SIG-M5 treated with dmso at 0.1 percent for 504 hours (cell line): ENCODE measurements around the gene COL6A3.

Source experiments
- DNase-seq: peaks from one replicate; lab custom pipeline; 2025; ENCODE audit not compliant: unreplicated experiment; lab: John Stamatoyannopoulos, UW

Gene COL6A3

DNA sequence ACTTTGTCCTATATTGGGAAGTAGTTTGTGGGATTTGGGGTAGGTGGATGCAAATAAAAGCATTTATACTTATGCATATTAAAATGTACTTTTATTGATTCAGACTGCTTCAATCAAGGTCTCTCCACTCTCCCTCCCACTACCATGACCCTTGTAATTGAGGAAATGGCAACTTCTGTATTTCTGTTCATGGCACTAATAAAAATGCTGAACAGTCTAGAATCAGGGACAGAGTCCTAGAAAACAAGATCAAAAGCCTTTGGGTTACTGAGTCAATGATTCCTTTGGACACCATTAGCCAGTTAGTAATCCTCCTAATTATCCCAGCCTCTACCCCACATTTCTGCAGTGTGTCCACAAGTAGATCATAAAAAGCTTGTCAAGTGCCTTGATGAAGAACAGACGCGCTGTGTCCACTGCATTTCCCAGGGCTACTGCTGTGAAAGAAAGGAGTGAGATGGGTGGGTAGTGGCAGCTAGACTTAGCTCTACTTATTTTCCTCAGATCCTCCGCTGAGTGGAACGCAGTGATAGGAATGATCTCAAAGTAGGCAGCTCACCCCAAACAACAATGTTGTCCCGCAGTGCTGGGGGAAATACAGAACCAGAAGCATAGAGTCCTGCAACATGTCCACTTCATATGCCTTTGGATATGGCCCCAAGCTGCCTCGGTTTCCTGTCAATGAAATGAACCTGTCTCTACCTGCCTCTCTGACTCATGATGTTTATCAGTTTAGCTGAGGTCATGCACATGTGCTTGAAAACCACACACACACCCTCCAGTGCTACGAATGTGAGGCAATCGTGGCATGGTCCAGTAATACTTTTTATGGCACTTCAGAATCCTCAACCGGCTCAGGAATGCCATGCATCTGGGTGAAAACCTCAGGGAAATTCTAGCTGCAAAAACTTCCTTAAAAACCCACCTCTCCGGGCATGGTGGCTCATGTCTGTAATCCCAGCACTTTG lies 115.5 kb downstream of the COL6A3 start:
- DNase-seq = no peak

DNA sequence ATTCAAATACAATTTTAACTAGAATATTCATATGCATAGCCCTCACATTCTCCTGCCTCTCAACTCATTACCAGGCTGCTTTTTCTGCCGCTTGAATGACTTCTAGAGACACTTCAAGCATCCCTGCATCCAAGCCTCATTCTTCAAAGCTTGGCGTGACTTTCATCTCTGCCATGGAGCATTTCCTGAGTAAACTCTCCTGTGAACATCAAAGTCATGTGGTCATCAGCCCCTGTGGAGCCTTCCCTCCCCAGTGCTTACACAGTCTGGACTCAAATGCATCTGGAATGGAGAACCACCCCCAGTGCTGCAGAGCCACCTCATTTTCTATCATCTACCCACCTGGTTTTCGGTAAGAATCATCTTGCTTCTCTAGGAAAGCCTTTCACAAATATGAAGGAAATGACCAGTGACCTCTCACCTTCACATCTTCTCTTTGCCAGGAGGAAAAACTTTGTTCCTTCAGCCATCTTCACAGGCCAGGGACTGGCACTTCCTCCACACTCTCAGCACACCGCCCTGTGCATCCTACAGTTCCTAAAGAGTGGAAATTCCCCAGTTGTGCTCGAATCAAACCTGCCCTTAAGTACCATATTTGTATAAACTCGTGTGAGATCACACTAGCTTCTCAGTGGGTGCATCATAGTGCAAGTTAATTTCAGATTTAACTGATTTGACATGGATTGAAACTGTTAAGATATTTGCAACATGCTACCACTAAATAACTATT lies 116.4 kb downstream of the COL6A3 start:
- DNase-seq = no peak

DNA sequence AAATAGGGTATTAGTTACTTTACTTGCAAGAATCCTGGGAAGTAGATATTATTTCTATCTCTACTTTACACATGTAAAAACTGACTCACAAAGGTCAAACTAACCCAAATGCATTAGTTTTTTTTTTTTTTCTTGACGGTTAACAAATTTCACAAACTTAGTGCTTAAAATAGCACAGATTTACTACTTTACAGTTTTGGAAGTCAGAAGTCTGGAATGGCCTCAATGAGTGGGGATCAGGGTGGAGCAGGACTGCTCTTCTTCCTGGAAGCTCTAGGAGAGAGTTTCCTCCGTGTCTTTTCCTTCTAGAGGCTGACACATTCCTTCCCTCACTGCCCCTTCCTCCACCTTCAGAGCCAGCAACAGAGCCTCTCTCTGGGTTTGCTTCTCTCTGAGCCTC lies 117.2 kb downstream of the COL6A3 start:
- no peak for DNase-seq

DNA sequence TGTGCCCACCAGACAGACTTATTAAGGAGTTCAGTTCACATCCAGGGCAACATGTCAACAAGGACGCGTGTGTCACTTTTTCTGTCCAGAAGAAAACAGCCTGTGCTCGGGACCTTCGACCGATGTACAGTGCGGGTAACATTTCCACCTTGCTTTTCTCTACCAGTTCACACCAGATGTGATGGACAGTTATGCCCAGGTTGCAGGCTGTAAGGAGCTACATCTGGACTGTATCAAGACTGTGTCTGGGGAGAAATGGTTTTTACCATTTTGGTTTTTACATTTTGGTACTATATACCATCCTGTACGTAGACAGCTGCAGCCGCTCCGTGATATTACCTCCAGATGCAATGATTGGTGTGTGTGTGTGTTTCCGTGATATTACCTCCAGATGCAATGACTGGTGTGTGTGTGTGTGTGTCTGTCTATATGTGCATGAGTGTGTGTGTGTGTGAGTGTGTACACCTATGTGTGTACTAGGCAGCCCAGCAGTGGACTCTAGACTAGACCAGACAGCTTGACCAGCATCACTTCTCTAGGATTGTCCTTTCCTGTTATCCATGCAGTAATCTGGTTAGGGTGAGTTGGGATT lies 118.0 kb downstream of the COL6A3 start:
- no peak for DNase-seq

DNA sequence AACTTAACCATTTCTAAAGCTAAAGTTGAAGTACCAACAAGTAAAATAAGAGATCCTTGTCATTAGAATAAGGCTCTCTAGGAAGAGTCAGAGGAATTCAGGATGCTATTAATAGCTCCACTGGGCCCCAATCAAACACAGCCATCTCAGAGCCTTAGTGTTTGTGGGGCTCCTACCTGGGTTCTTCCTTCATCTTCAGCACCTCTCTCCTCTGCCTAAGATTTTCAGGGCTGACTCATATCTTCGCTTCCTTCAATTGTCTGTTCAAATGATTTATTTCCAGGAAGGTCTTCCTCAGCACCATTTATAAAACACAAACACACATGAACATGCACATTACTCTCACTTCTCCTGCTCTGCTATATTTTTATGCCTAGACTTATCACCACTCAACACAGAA lies 119.5 kb downstream of the COL6A3 start:
- no peak for DNase-seq

DNA sequence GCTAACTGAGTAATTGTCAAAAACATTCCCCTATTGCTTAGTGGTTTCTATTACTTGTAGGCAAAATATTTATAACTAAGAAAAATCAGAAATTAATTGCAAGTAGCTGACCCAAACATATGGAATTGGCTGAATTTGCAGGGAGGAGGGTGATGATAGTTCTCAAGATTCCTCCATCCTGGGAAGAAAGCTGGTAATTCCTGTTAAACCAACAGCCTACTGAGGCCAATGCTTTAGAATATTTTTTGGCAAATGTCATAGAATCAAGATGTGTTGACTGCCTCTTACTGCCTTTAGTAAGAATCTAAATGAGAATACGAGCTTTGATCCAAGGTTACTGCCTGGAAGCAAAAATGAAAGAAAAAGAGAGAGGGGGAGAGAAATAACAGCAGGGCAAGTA lies 120.0 kb downstream of the COL6A3 start:
- no peak for DNase-seq

DNA sequence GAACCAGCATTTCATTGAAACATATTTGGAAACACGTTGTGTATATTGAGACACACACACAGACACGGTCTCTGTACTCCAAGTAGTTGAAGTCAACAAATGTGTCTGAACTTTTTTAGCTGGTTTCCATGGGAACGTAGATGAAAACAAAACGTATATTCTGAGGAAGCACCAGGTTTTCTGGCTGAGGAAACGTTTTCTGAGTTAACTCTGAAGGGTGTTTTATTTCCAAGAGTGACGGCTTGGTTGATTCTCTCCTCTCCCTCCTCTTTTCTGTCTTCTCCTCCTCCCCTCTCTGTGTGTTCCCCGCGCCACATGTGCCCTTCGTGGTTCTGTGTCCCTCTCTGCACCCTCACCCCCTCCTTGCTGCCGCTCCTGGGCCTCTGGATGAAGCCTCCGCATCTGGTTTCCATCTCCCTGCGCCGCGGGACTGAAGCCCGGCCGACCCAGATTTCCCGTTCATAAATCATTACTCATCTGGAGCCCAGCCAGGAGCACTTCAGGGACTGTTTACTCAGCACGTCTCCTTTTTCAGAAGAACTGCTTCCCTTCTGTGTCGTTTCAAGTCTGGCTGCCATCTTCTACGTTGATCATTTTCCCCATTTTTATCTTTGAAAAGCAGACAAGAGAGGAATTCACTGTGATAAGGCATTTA lies 122.7 kb downstream of the COL6A3 start:
- DNase-seq = peak; percentile 18

DNA sequence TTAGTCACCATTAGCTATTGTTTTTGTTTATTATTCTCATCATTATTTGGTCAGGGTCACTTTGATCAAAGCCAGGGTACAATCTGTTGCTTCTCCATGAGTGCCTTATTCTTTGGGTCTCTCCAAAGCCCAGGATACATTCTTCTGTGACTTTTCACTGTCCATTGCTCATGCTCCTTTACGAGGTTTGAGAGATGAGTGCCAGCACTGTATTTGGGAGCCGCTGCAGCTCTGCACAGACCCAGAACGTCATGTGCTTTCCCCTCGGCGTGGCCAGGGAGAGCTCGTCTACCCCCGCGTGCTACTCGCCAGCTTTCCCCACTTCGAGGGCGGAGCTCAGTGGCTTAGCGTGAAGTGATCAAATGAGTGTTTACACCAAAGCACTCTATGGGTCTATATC lies 123.7 kb downstream of the COL6A3 start:
- no peak for DNase-seq

DNA sequence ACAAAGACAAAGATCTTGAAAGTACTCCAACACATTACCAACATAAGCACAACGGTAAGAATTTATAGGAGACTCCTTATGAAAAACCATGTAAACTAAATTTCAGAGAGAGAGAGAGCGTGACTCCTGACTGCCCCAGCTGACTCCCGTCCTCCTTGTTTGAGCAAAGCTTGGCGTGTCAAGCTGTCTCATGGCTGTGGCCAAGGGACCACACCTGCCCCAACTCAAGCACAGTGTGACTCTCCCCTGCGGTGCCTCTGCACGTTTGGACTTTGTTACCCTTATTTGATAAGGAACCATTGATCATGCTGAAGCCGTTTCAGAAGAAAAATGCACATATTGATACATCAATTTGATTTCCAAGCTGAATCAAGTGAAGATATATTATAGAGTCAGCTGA lies 124.8 kb downstream of the COL6A3 start:
- DNase-seq = no peak

DNA sequence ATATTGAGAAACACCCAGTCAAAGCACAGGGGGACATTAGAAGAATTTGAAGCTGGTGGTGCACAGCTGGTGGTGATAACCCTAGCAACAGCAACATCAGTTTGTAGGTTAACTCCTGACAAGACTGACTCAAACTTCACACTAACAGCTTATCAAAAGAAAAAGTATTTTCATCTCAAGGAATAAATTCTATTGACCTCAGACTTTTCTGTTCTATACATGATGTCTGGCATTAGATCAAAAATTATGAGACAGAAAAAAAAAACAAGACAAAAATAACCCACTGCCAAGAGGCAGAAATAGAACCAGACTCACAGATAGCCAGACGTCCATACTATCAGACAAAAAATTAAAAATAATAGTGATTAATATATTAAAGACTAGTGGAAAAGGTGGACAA lies 126.1 kb downstream of the COL6A3 start:
- no peak for DNase-seq

DNA sequence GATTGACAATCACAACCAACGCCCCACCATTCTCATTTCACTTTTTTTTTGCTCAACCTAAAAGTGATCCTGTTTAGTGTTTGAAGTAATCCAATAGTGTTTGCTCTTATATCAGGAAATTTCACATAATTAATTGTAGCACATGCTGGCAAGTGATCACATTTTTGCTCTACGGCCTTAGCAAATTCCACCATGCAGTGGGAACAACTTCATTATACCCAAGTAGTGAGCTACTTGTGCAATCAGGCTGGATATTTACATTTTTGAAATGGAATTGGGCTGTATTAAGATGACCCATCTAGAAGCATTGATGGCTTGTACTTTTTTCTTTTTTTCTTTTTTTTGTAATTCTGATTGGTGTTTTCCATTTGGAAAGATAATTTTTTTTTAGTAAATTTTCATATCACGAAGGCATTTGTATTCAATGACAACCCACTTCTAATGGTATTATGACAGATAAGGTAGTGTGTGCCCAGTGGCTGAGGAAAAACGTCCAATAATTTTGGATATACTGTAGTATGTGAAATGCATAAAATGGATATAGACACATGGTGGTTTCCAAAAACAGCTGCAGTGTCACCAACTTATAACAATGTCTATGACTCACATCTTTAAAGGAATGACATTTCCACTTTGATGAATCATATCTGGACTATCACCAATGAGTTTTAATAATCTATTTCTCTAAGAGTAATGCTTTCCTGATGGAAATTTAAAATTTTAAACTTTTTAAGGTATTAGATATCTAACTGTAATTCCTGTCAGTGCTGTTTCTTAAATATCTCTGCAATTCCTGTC lies 130.6 kb downstream of the COL6A3 start:
- DNase-seq = no peak

DNA sequence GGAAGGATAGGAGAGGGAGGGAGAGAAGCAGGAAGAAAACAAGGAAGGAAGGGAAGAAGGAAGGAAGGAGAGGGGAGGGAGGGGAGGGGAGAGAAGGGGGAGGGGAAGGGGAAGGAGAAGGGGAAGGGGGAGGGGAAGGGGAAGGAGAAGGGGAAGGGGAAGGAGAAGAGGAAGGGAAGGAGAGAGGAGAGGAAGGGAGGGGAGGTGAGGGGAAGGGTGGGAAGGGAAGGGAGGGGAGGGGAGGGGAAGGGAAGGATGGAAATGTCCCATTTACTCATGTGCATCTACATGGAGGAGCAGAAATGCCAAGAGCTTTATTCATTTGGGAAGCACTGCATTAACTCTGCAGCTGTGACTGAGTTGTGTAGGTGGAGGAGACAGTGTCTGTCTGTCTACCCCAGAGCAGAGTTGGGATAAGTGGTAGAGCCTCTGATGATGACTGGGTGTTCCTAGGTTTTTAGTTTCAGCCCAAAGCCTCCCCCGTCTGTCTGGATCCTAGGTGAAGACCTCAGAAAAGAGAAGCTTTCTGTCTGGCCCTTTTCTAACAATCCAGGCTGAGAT lies 131.3 kb downstream of the COL6A3 start:
- DNase-seq = no peak

DNA sequence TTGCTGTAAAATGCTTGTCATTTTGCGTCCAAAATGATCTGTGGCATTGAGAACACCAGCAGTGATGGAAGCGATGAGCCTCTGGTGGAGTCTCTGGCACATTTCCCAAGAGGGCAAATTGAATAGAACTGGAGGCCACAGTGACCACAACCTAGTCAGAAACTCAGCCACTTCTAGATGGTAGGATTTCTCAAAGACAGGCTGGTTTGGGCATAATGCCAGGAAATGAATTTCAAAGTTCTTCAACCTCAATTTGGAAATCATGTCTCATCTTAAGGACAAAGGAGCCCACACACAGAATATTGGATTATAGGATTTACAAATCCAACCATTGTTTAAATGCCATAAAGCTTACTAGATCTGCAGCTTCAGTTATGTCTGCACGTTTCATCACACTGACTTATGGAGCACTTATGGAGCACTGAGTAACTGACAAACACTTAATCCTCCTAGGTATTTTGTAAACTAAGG lies 132.1 kb downstream of the COL6A3 start:
- DNase-seq = no peak

DNA sequence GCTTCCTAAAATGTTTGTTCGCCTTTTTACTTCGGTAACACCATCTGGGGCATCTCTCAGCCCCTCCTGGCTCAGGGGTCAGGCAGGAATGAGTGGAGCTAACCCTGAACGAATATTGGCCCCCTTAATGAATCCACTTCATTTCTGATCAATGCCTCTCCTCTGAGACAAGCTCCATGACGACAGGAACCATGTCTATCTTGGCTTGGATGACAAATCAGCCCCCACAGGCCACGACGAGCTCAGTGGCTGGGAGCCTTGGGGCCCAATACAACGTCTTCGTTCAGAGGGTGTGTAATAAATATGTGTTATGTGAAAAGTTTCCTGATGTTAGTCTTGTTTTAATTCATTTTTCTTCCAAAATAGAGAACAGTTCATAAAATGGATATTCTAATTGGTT lies 133.0 kb downstream of the COL6A3 start:
- DNase-seq = no peak

DNA sequence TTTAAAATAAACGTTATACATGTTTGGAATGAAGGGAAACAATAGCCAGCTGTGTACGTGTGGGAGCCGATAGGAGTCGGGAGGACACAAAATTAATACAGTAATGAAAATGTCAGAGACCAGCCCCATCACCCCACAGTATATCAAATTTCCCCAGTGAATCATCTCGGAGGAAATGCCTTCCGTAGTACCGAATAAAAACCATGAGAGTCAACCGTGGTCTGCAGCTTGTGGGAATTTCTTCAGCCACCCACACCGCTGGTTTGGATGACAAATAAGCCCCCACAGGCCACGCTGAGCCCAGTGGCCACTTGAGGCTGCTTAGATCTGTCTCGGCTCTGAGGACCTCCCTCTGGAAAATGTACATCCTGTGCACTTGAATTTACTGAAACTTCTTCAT lies 133.7 kb downstream of the COL6A3 start:
- DNase-seq = no peak

DNA sequence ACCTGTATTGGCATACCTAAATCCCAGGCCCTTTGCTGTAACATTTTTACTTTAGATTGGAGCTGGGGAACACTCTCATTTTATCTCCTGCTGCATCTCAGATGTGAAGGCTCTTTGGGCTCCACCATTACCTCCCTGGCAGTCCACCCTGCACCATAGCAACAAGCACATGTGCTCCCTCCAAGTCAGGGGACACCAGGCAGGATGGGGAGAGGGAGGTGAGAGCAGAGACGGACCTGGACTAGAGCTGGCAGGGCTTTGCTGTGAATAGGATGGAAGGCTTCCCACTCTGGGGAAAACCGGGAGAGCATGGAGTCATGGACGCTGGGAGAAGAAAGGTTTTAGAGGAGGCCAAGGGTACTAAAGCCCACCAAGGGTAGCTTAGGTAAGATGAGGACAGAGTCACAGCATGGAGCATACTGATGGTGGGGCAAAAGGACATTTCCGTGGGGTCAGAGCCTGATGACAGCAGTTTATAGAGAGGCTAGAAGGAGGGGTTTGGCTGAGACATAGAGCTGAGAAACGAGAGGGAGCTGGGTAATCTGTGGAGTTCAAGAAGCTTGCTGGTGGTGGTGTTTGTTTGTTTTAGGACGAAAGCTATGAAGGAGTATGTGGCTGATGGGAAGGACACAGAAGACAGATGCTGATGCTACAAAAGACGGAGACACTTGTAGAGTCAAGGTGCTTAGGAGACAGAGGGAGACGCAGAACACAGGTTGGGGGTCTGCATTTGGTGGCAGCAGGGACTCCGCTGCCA lies 134.8 kb downstream of the COL6A3 start:
- DNase-seq = no peak

DNA sequence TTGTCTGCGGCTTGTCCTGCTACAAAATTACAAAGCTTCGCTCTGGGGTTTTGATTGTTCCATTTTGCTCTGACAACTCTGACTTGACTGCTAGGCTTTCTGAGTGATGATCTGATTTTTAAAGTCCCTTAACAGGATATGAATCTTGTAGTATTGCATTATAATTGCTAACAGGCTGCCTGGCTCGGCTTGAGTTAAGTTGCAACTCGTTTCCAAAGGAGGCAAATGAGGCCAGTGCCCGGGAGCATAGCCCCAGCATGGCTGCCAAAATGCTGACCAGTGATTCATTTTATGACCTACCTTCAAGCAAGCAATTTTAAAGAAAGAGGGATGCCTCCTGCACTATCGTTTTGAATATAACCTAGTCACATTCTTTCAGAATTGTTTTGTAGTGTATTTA lies 135.4 kb downstream of the COL6A3 start:
- DNase-seq = no peak

DNA sequence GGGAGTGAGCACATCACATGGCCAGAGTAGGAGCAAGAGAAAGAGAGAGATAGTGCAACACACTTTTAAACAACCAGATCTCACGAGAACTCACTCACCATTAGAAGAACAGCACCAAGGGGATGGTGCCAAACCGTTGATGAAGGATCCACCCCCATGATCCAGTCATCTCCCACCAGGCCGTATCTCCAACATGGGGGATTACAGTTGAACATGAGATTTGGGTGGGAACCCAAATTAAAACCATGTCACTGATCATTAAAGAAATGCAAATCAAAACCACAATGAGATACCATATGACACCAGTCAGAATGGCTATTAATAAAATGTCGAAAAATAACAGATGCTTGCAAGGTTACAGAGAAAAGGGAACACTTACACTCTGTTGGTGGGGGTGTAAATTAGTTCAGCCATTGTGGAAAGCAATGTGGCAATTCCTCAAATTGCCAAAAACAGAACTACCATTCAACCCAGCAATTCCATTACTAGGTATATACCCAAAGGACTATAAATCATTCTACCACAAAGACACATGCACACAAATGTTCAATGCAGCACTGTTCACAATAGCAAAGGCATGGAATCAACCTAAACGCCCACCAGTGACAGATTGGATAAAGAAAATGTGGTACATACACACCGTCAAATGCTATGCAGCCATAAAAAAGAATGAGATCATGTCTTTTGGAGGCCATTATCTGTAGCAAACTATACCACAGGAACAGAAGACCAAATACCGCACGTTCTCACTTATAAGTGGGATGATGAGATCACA lies 137.1 kb downstream of the COL6A3 start:
- DNase-seq = no peak
